Vagina (tissue), 2 donors: ENCODE results near the gene EFCAB6. TPM values are rescaled to one million over a fixed set of nuclear protein-coding genes. Genes with fewer than 3 reads are reported as not detected.

Experiments used
- DNase-seq, 2 donors: peaks; one replicate each; pipeline ENCODE4 v3.0.0-alpha.2; 2017; ENCODE audit errors: extremely low spot score in 2 of 2
- H3K27ac ChIP-seq: fragments of 200-600 bp; sonication (generic); one replicate; pipeline ENCODE4 v1.5.1; 2019
- H3K27me3 ChIP-seq: fragments of 200-600 bp; sonication (generic); one replicate; pipeline ENCODE4 v1.5.1; 2019
- H3K36me3 ChIP-seq, 2 donors: fragments of 200-600 bp; sonication (generic); one replicate each; pipeline ENCODE4 v1.5.1; 2017 to 2019
- H3K4me1 ChIP-seq: fragments of 200-600 bp; sonication (generic); one replicate; pipeline ENCODE4 v1.5.1; 2019
- H3K4me3 ChIP-seq, 2 donors: fragments of 200-600 bp; sonication (generic); 1 replicate in 1 of 2; 2 replicates in 1 of 2; pipeline ENCODE4 v1.5.1; 2016 to 2019
- H3K9me3 ChIP-seq: fragments of 200-600 bp; sonication (generic); one replicate; pipeline ENCODE4 v1.5.1; 2019
- POLR2A ChIP-seq, 2 donors: fragments of 450-650 bp; IDR thresholded peaks; one replicate each; pipeline ENCODE4 v1.6.1; 2017; ENCODE audit warnings: antibody characterized with exemption in 2 of 2, mild to moderate bottlenecking in 2 of 2, moderate library complexity in 2 of 2
- POLR2AphosphoS5 ChIP-seq, 2 donors: sonication (generic); formaldehyde crosslinking; IDR thresholded peaks; one replicate each; pipeline ENCODE4 v1.9.0; 2017; ENCODE audit warnings: antibody characterized with exemption in 2 of 2, mild to moderate bottlenecking in 2 of 2, low read depth in 1 of 2; ENCODE audit not compliant: insufficient read depth in 1 of 2
- intact Hi-C: fragments of 100-400 bp; cut with DNase I; formaldehyde crosslinking; loops from one replicate; pipeline ENCODE4 v1.15.1; 2023
- total RNA-seq: library from RNA; depleted of rRNA; stranded (reverse); fragments of >200 nt; gene quantifications from one replicate; pipeline ENCODE4 v1.2.3, GENCODE V29; 2016
- TF ChIP-seq, protein P1 (sequence below), 3 experiments: fragments of 450-650 bp in 2 of 3; fragments of 200-600 bp in 1 of 3; sonication (generic) in 1 of 3; IDR thresholded peaks; one replicate each; pipeline ENCODE4 v1.5.1; 2017 to 2019; ENCODE audit warnings: antibody characterized with exemption in 3 of 3, mild to moderate bottlenecking in 2 of 3, moderate library complexity in 2 of 3

The EFCAB6 gene
- total RNA-seq, 1 donor from 2014 or later: 1.7 TPM

GRCh38 chr22:43792905-43793304 is 19.2 kb downstream of the EFCAB6 start:
- no peak for DNase-seq
- intact Hi-C loops: no loop called here
- H3K4me1 ChIP-seq: peaks cover 13% of the 10 kb centered on the region
- no peaks in the 10 kb centered on the region for H3K36me3 ChIP-seq
- H3K9me3 ChIP-seq: peaks cover 1% of the 10 kb centered on the region
- no peaks in the 10 kb centered on the region for H3K27me3 ChIP-seq
- no peak overlapping the region for H3K27ac ChIP-seq
- no peak overlapping the region for H3K4me3 ChIP-seq
- TF ChIP-seq POLR2AphosphoS5 (IDR thresholded peaks at IDR 0.05; ENCODE audit: insufficient read depth in 1 of 2, low read depth in 1 of 2) (no peak), POLR2A (IDR thresholded peaks at IDR 0.05) (no peak)
- TF ChIP-seq, protein P1, sequence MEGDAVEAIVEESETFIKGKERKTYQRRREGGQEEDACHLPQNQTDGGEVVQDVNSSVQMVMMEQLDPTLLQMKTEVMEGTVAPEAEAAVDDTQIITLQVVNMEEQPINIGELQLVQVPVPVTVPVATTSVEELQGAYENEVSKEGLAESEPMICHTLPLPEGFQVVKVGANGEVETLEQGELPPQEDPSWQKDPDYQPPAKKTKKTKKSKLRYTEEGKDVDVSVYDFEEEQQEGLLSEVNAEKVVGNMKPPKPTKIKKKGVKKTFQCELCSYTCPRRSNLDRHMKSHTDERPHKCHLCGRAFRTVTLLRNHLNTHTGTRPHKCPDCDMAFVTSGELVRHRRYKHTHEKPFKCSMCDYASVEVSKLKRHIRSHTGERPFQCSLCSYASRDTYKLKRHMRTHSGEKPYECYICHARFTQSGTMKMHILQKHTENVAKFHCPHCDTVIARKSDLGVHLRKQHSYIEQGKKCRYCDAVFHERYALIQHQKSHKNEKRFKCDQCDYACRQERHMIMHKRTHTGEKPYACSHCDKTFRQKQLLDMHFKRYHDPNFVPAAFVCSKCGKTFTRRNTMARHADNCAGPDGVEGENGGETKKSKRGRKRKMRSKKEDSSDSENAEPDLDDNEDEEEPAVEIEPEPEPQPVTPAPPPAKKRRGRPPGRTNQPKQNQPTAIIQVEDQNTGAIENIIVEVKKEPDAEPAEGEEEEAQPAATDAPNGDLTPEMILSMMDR (IDR thresholded peaks at IDR 0.05): no peak

- TF ChIP-seq POLR2A (IDR thresholded peaks at IDR 0.05) (no peak), POLR2AphosphoS5 (IDR thresholded peaks at IDR 0.05; ENCODE audit: insufficient read depth in 1 of 2, low read depth in 1 of 2) (no peak)
- TF ChIP-seq, protein P1 (IDR thresholded peaks at IDR 0.05): no peak
- Histone ChIP-seq H3K9me3 (peaks cover 3% of the 10 kb centered on the region), H3K36me3 (no peaks in the 10 kb centered on the region), H3K4me1 (peaks cover 13% of the 10 kb centered on the region), H3K4me3 (no peak overlapping the region), H3K27ac (no peak overlapping the region), H3K27me3 (no peaks in the 10 kb centered on the region)
- DNase-seq: peak in 1 of 2 donors; percentile 81
- intact Hi-C loops: no loop called here
These were observed 22.7 kb downstream of the EFCAB6 start for GRCh38 chr22:43789452-43789851.

DNA sequence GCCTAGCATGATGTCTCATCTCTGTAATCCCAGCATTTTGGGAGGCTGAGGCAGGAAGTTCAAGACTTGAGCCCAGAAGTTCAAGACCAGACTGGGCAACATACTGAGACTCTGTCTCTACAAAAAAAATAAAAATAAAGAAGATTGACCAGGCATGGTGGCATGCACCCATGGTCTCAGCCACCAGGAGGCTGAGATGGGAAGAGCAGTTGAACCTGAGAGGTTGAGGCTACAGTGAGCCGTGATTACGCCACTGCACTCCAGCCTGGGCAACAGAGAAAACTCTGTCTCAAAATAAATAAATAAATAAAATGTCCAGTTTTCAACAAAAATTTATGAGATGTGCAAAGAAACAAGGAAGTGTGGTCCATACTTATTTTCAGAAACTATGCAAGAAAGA is 28.3 kb downstream of the EFCAB6 start:
- DNase-seq: no peak

GRCh38 chr22:43782448-43782847 is 29.7 kb downstream of the EFCAB6 start:
- no peaks in the 10 kb centered on the region for H3K9me3 ChIP-seq
- no peaks in the 10 kb centered on the region for H3K36me3 ChIP-seq
- intact Hi-C loops: no loop called here
- peaks cover 3% of the 10 kb centered on the region for H3K4me1 ChIP-seq
- H3K27me3 ChIP-seq: no peaks in the 10 kb centered on the region
- H3K27ac ChIP-seq: no peak overlapping the region
- no peak overlapping the region for H3K4me3 ChIP-seq
- TF ChIP-seq POLR2A (IDR thresholded peaks at IDR 0.05) (no peak), POLR2AphosphoS5 (IDR thresholded peaks at IDR 0.05; ENCODE audit: insufficient read depth in 1 of 2, low read depth in 1 of 2) (no peak)
- TF ChIP-seq, protein P1 (IDR thresholded peaks at IDR 0.05): no peak
- DNase-seq: no peak

More for the DNA sequence above, 28.3 kb downstream of the EFCAB6 start:
- peaks cover 3% of the 10 kb centered on the region for H3K9me3 ChIP-seq
- no peaks in the 10 kb centered on the region for H3K27me3 ChIP-seq
- TF ChIP-seq, protein P1 (IDR thresholded peaks at IDR 0.05): no peak
- TF ChIP-seq POLR2A (IDR thresholded peaks at IDR 0.05): no peak
- H3K4me1 ChIP-seq: no peaks in the 10 kb centered on the region
- no peak overlapping the region for H3K27ac ChIP-seq
- intact Hi-C loops: no loop called here
- no peaks in the 10 kb centered on the region for H3K36me3 ChIP-seq
- no peak overlapping the region for H3K4me3 ChIP-seq

GRCh38 chr22:43777286-43777685 is 34.8 kb downstream of the EFCAB6 start:
- Histone ChIP-seq H3K9me3 (no peaks in the 10 kb centered on the region), H3K27ac (no peak overlapping the region), H3K27me3 (no peaks in the 10 kb centered on the region), H3K4me3 (no peak overlapping the region), H3K36me3 (no peaks in the 10 kb centered on the region), H3K4me1 (peaks cover 5% of the 10 kb centered on the region)
- TF ChIP-seq POLR2A (IDR thresholded peaks at IDR 0.05) (no peak), POLR2AphosphoS5 (IDR thresholded peaks at IDR 0.05; ENCODE audit: insufficient read depth in 1 of 2, low read depth in 1 of 2) (no peak)
- TF ChIP-seq, protein P1 (IDR thresholded peaks at IDR 0.05): no peak
- DNase-seq: no peak
- intact Hi-C loops: no loop called here
